ENCODE data around the gene SUZ12.

SUZ12 gene

GRCh38 chr17:32015245-32016013 lies 78.6 kb downstream of the SUZ12 start (continued):
- TF ChIP-seq ZNF311 (tag by site-specific recombination; IDR thresholded peaks at IDR 0.05; ENCODE audit: borderline replicate concordance): no peak
- no peak for TF ChIP-seq ZNF707 (tag by site-specific recombination; IDR thresholded peaks at IDR 0.05)
- TF ChIP-seq ZNF768 (tag by site-specific recombination; IDR thresholded peaks at IDR 0.05): no peak
- no peak for TF ChIP-seq ZSCAN23 (tag by site-specific recombination; IDR thresholded peaks at IDR 0.05)
- no peak for TF ChIP-seq ZBTB26 (tag by site-specific recombination; optimal IDR thresholded peaks at IDR 0.05)
- TF ChIP-seq GLIS1 (tag by site-specific recombination; IDR thresholded peaks at IDR 0.05): peak; percentile 94
- no peak for TF ChIP-seq MYNN (tag by site-specific recombination; IDR thresholded peaks at IDR 0.05; ENCODE audit: borderline replicate concordance)
- TF ChIP-seq ZNF529 (tag by site-specific recombination; IDR thresholded peaks at IDR 0.05; ENCODE audit: insufficient replicate concordance): peak; percentile 9
- TF ChIP-seq BCL11A (tag by site-specific recombination; IDR thresholded peaks at IDR 0.05; ENCODE audit: low read depth): peak; percentile 94; the same call in 1 of the 2 replicates
- TF ChIP-seq ZNF324 (tag by site-specific recombination; IDR thresholded peaks at IDR 0.05): no peak
- no peak for TF ChIP-seq ZNF777 (tag by site-specific recombination; IDR thresholded peaks at IDR 0.05; ENCODE audit: borderline replicate concordance)
- TF ChIP-seq KLF17 (tag by site-specific recombination; IDR thresholded peaks at IDR 0.05): 0 out of 2 replicates have a peak, but pooled peaks have one; percentile 69
- TF ChIP-seq ELK4 (IDR thresholded peaks at IDR 0.05; ENCODE audit: borderline replicate concordance, low read depth, low read length): no peak
- TF ChIP-seq PRDM6 (tag by site-specific recombination; IDR thresholded peaks at IDR 0.05): no peak; the same call in 1 of the 2 replicates
- no peak for TF ChIP-seq EGR2 (tag by site-specific recombination; IDR thresholded peaks at IDR 0.05; ENCODE audit: low read depth)
- peak; percentile 79 for TF ChIP-seq ZEB2 (tag by site-specific recombination; IDR thresholded peaks at IDR 0.05)
- no peak for TF ChIP-seq ZNF350 (tag by site-specific recombination; IDR thresholded peaks at IDR 0.05)
- TF ChIP-seq ZNF513 (tag by site-specific recombination; IDR thresholded peaks at IDR 0.05): no peak
- TF ChIP-seq ZNF366 (tag by site-specific recombination; conservative IDR thresholded peaks at IDR 0.05): peak; percentile 74
- no peak for TF ChIP-seq ZNF133 (tag by site-specific recombination; IDR thresholded peaks at IDR 0.05)
- no peak for TF ChIP-seq ZNF266 (tag by site-specific recombination; IDR thresholded peaks at IDR 0.05; ENCODE audit: low read depth)
- TF ChIP-seq ZNF169 (tag by site-specific recombination; IDR thresholded peaks at IDR 0.05): no peak
- no peak for TF ChIP-seq ZNF404 (tag by site-specific recombination; IDR thresholded peaks at IDR 0.05)
- TF ChIP-seq ZNF391 (tag by site-specific recombination; IDR thresholded peaks at IDR 0.05; ENCODE audit: borderline replicate concordance, low read depth): no peak
- TF ChIP-seq ZFP69B (tag by site-specific recombination; IDR thresholded peaks at IDR 0.05): peak; percentile 59; the same call in 1 of the 2 replicates
- TF ChIP-seq ZNF416 (tag by site-specific recombination; IDR thresholded peaks at IDR 0.05): no peak
- no peak for TF ChIP-seq ZNF571 (tag by site-specific recombination; IDR thresholded peaks at IDR 0.05)
- no peak for TF ChIP-seq ZNF221 (tag by site-specific recombination; IDR thresholded peaks at IDR 0.05; ENCODE audit: borderline replicate concordance)
- TF ChIP-seq ZNF2 (tag by site-specific recombination; IDR thresholded peaks at IDR 0.05): peak; percentile 36; the same call in 1 of the 2 replicates
- TF ChIP-seq ZNF174 (tag by site-specific recombination; IDR thresholded peaks at IDR 0.05): no peak
- no peak for TF ChIP-seq ZNF140 (tag by site-specific recombination; IDR thresholded peaks at IDR 0.05)
- no peak for TF ChIP-seq ZNF112 (tag by site-specific recombination; IDR thresholded peaks at IDR 0.05)
- no peak for TF ChIP-seq ZNF600 (tag by site-specific recombination; IDR thresholded peaks at IDR 0.05)
